Activated CD8-positive, alpha-beta memory T cell treated with anti-CD3 and anti-CD28 coated beads, Interleukin-2, amount 50 U/mL, for 4 hours (primary cell): ENCODE results near the gene FMN1.

Experiments
- DNase-seq: peaks from one replicate; pipeline ENCODE4 v3.0.0-alpha.2; 2020

FMN1 gene

GRCh38 chr15:33152502-33153109 lies 41.9 kb downstream of the FMN1 start:
- no peak for DNase-seq

GRCh38 chr15:33150971-33151370 lies 43.5 kb downstream of the FMN1 start:
- no peak for DNase-seq

GRCh38 chr15:33150431-33150941 lies 44.0 kb downstream of the FMN1 start:
- no peak for DNase-seq

GRCh38 chr15:33149919-33150318 lies 44.6 kb downstream of the FMN1 start:
- no peak for DNase-seq

- no peak for DNase-seq
Measured at GRCh38 chr15:33148129-33148751, 46.3 kb downstream of the FMN1 start.

- DNase-seq, result no peak
Measured at GRCh38 chr15:33146051-33146450, 48.5 kb downstream of the FMN1 start.

- no peak for DNase-seq
Measured at GRCh38 chr15:33145447-33145846, 49.1 kb downstream of the FMN1 start.

- no peak for DNase-seq
Measured at GRCh38 chr15:33142708-33143107, 51.8 kb downstream of the FMN1 start.

- DNase-seq, result no peak
Measured at GRCh38 chr15:33138000-33138399, 56.5 kb downstream of the FMN1 start.

- no peak for DNase-seq
Measured at GRCh38 chr15:33137101-33137500, 57.4 kb downstream of the FMN1 start.

- DNase-seq, result no peak
Measured at GRCh38 chr15:33136353-33136752, 58.2 kb downstream of the FMN1 start.

GRCh38 chr15:33135355-33135781 lies 59.1 kb downstream of the FMN1 start:
- DNase-seq, result no peak

GRCh38 chr15:33132722-33133345 lies 61.7 kb downstream of the FMN1 start:
- no peak for DNase-seq

GRCh38 chr15:33132233-33132580 lies 62.3 kb downstream of the FMN1 start:
- no peak for DNase-seq

GRCh38 chr15:33131552-33132232 lies 62.8 kb downstream of the FMN1 start:
- DNase-seq, result no peak

- peak; percentile 59 for DNase-seq
Measured at GRCh38 chr15:33126559-33127290, 67.8 kb downstream of the FMN1 start.

GRCh38 chr15:33125894-33126537 lies 68.5 kb downstream of the FMN1 start:
- DNase-seq, result no peak

GRCh38 chr15:33124811-33125210 lies 69.7 kb downstream of the FMN1 start:
- no peak for DNase-seq

GRCh38 chr15:33124279-33124678 lies 70.2 kb downstream of the FMN1 start:
- no peak for DNase-seq

GRCh38 chr15:33119865-33120264 lies 74.6 kb downstream of the FMN1 start:
- DNase-seq, result no peak

GRCh38 chr15:33119273-33119672 lies 75.2 kb downstream of the FMN1 start:
- no peak for DNase-seq

GRCh38 chr15:33116198-33116597 lies 78.3 kb downstream of the FMN1 start:
- no peak for DNase-seq
